ENCODE measurements around the gene MRTO4. TPM values are rescaled to one million over a fixed set of nuclear protein-coding genes. Genes with fewer than 3 reads are reported as not detected.
A peak's percentile ranks its signal among the peaks of the same experiment; 100 is the strongest.
"Not testable (repeated sequence)": the region's sequence is repeated elsewhere in the genome, so short reads cannot be mapped to it uniquely, and the experiment has no call there.

MRTO4 gene
- total RNA-seq, 4 donors from 2014 or later, result 16.4 to 33.0 (median 19.5) TPM

DNA sequence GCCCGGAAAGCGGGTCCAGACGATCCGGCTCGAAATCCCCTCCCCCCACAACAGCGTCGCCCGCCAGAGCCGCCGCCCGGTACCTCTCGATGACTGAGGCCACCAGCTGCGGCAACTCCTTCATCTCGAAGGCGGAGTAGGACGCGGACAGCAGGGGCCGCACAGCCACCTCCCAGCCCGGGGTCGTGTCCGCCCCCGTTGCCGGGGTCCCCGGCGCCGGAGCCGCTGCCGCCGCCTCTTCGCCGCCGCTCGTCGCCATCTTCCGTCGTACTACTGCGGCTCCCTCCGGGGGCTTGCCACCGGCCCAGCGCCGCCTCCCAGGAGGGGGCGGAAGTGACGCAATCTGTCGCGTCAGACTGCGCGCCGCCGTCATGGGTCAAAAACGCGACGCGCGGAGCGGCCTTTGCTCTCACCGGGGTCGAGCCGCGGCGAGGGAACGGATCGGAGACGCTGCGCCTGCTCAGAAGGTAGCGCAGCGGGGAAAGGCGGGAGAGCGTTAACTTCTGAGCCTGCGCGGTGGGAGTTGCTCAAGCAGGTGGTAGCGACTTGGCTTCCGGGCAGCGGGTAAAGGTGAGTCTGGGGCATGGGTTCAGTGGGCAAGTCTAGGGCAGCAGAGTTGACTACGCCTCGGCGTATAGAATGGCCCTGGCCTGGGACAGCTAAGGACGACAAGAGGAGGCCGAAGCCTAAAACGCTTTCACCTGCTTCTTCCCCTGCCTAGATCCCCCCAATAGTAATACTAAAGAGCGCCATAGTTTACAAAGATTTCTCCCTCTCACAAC lies 41.4 kb upstream of the MRTO4 start, which contains the start of gene UBR4:
Gene UBR4 (minus strand): TSS at position 277 of the 782 bp plus-strand sequence. CDS start 18 bp downstream, at position 259.
- H3K27ac ChIP-seq, result peak within 1 kb of the TSS; percentile 94 to 96 (median 94)
- TF ChIP-seq EP300 (IDR thresholded peaks at IDR 0.05) (peak; percentile 96 to 98), POLR2A (IDR thresholded peaks at IDR 0.05) (peak; percentile 80 to 97)
- TF ChIP-seq, protein P1, sequence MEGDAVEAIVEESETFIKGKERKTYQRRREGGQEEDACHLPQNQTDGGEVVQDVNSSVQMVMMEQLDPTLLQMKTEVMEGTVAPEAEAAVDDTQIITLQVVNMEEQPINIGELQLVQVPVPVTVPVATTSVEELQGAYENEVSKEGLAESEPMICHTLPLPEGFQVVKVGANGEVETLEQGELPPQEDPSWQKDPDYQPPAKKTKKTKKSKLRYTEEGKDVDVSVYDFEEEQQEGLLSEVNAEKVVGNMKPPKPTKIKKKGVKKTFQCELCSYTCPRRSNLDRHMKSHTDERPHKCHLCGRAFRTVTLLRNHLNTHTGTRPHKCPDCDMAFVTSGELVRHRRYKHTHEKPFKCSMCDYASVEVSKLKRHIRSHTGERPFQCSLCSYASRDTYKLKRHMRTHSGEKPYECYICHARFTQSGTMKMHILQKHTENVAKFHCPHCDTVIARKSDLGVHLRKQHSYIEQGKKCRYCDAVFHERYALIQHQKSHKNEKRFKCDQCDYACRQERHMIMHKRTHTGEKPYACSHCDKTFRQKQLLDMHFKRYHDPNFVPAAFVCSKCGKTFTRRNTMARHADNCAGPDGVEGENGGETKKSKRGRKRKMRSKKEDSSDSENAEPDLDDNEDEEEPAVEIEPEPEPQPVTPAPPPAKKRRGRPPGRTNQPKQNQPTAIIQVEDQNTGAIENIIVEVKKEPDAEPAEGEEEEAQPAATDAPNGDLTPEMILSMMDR (IDR thresholded peaks at IDR 0.05), result peak in 2 of 5 experiments; percentile 48 to 53
- peak within 1 kb of the TSS; percentile 64 to 86 (median 76) for H3K4me3 ChIP-seq
- 1% methylated on average over 48 to 53 of the region's 80 CpGs for WGBS, 2 donors
- DNase-seq (ENCODE audit: low spot score in 2 of 2), result peak; percentile 85 to 89
- H3K36me3 ChIP-seq, result no peaks in the 10 kb centered on the region
- peaks cover 3 to 70% (median 30%) of the 10 kb centered on the region in 4 donors for H3K4me1 ChIP-seq
- H3K9me3 ChIP-seq, result no peaks in the 10 kb centered on the region
- H3K27me3 ChIP-seq, result no peaks in the 10 kb centered on the region

DNA sequence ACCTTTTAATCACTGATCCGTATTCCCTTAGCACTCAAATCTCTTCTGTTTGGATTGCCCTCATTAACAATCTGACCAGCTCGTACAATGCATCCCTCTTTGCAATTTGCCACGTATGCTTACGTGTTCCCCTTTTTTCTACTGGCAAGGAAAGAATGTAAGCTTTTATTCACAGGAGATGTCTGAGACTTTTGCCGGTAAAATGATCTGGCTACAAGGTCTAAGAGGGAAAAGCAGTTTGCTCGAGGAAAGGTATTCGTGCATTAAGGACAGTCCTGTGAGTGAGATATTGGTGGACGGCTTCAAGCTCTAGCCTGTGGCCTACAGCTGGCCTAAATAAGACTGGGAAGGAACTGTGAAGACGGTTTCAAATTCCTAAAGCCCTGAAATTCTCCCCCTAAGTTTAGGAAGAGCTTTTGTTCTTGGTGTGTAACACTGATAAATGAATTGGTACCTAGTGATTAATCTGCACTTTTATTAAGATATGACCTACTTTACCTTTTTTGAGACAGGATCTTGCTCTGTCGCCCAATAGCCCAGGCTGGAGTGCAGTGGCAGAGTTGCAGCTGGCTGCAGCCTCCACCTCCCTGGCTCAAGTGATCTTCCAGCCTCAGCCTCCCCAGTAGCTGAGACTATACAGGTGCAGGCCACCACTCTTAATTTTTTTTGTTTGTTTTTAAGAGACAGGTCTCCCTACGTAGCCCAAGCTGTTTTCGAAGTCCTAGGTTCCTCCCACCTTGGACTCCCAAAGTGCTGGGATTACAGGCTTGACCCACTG lies 40.6 kb upstream of the MRTO4 start:
- H3K27me3 ChIP-seq, result no peaks in the 10 kb centered on the region
- peak overlapping the region; percentile 94 to 96 (median 94) for H3K27ac ChIP-seq
- no peaks in the 10 kb centered on the region for H3K9me3 ChIP-seq
- no peak for DNase-seq (ENCODE audit: low spot score in 2 of 2)
- H3K4me3 ChIP-seq, result peak overlapping the region; percentile 64 to 86 (median 76)
- peaks cover 3 to 64% (median 27%) of the 10 kb centered on the region in 4 donors for H3K4me1 ChIP-seq
- TF ChIP-seq EP300 (IDR thresholded peaks at IDR 0.05) (no peak), POLR2A (IDR thresholded peaks at IDR 0.05) (no peak)
- TF ChIP-seq, protein P1 (IDR thresholded peaks at IDR 0.05), result no peak
- WGBS, 2 donors, result 19 to 23% methylated on average over 12 of the region's 12 CpGs
- H3K36me3 ChIP-seq, result peaks cover 0 to 6% (median 0%) of the 10 kb centered on the region in 3 donors

DNA sequence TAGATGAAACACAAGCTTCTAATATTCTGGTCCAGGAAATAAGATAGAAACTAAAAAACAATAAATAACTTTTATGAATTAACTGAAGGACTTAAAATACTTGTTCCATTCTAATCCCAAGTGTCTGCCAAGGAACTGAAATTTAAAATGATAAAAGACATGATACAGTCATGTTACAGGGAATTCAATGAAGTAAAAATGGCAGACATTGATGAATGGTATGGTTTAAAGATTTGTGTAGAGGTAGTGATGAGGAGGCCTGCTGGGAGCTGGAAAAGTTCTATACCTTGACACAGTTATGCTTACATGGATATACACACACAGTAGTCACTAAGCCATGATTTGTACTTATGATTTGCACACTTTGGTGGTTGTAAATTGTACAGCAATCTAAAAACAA lies 39.4 kb upstream of the MRTO4 start:
- no peaks in the 10 kb centered on the region for H3K9me3 ChIP-seq
- H3K36me3 ChIP-seq, result peaks cover 0 to 16% (median 0%) of the 10 kb centered on the region in 3 donors
- no peak overlapping the region for H3K4me3 ChIP-seq
- H3K27me3 ChIP-seq, result no peaks in the 10 kb centered on the region
- H3K27ac ChIP-seq, result no peak overlapping the region
- no peak for DNase-seq (ENCODE audit: low spot score in 2 of 2)
- TF ChIP-seq POLR2A (IDR thresholded peaks at IDR 0.05) (no peak), EP300 (IDR thresholded peaks at IDR 0.05) (no peak)
- TF ChIP-seq, protein P1 (IDR thresholded peaks at IDR 0.05), result no peak
- H3K4me1 ChIP-seq, result peaks cover 3 to 52% (median 26%) of the 10 kb centered on the region in 4 donors

GRCh38 chr1:19213580-19213979 lies 38.0 kb upstream of the MRTO4 start:
- H3K27me3 ChIP-seq, result no peaks in the 10 kb centered on the region
- H3K36me3 ChIP-seq, result peaks cover 0 to 30% (median 0%) of the 10 kb centered on the region in 3 donors
- no peak for TF ChIP-seq EP300 (IDR thresholded peaks at IDR 0.05)
- no peak for TF ChIP-seq POLR2A (IDR thresholded peaks at IDR 0.05)
- TF ChIP-seq, protein P1 (IDR thresholded peaks at IDR 0.05), result no peak
- no peak for DNase-seq (ENCODE audit: low spot score in 2 of 2)
- no peak overlapping the region for H3K4me3 ChIP-seq
- no peaks in the 10 kb centered on the region for H3K9me3 ChIP-seq
- H3K4me1 ChIP-seq, result peaks cover 3 to 38% (median 21%) of the 10 kb centered on the region in 4 donors
- no peak overlapping the region for H3K27ac ChIP-seq
- 93 to 97% methylated on average over 1 of the region's 1 CpG for WGBS, 2 donors

GRCh38 chr1:19216585-19216984 lies 35.0 kb upstream of the MRTO4 start:
- 93 to 96% methylated on average over 4 of the region's 4 CpGs for WGBS, 2 donors
- H3K36me3 ChIP-seq, result peaks cover 0 to 61% (median 13%) of the 10 kb centered on the region in 3 donors

More at GRCh38 chr1:19216585-19216984, 35.0 kb upstream of the MRTO4 start:
- not testable (repeated sequence) for H3K9me3 ChIP-seq; H3K4me3 ChIP-seq; H3K27ac ChIP-seq; H3K27me3 ChIP-seq; DNase-seq (ENCODE audit: low spot score in 2 of 2)
- H3K4me1 ChIP-seq, result peaks cover 0 to 21% (median 8%) of the 10 kb centered on the region in 4 donors
